ENCODE results near the gene PAX7.
"Not testable (repeated sequence)": the region's sequence is repeated elsewhere in the genome, so short reads cannot be mapped to it uniquely, and the experiment has no call there.

PAX7 gene

GRCh38 chr1:18734461-18735223, 104.0 kb downstream of the PAX7 start:
- Histone ChIP-seq H3K4me1 (ENCODE audit: control insufficient read depth, insufficient read depth, low read length) (no peaks in the 10 kb centered on the region), H3K27me3 (ENCODE audit: control insufficient read depth, insufficient read depth, low read length) (no peaks in the 10 kb centered on the region), H3K9ac (ENCODE audit: low read depth, low read length) (no peak overlapping the region), H3K4me3 (ENCODE audit: low read depth, low read length) (no peak overlapping the region), H3K27ac (ENCODE audit: low read depth, low read length) (no peak overlapping the region), H3K36me3 (ENCODE audit: control insufficient read depth, insufficient read depth, low read length) (no peaks in the 10 kb centered on the region), H3K9me3 (ENCODE audit: control insufficient read depth, insufficient read depth, low read length) (no peaks in the 10 kb centered on the region)

- Histone ChIP-seq H3K9me3 (ENCODE audit: control insufficient read depth, insufficient read depth, low read length) (no peaks in the 10 kb centered on the region), H3K36me3 (ENCODE audit: control insufficient read depth, insufficient read depth, low read length) (no peaks in the 10 kb centered on the region), H3K9ac (ENCODE audit: low read depth, low read length) (no peak overlapping the region), H3K27ac (ENCODE audit: low read depth, low read length) (no peak overlapping the region), H3K4me3 (ENCODE audit: low read depth, low read length) (no peak overlapping the region), H3K27me3 (ENCODE audit: control insufficient read depth, insufficient read depth, low read length) (no peaks in the 10 kb centered on the region), H3K4me1 (ENCODE audit: control insufficient read depth, insufficient read depth, low read length) (no peaks in the 10 kb centered on the region)
Measured at GRCh38 chr1:18735224-18735997, 104.8 kb downstream of the PAX7 start.

GRCh38 chr1:18736958-18737357, 106.3 kb downstream of the PAX7 start:
- no peak overlapping the region for H3K9ac ChIP-seq (ENCODE audit: low read depth, low read length)
- no peaks in the 10 kb centered on the region for H3K27me3 ChIP-seq (ENCODE audit: control insufficient read depth, insufficient read depth, low read length)
- H3K4me1 ChIP-seq (ENCODE audit: control insufficient read depth, insufficient read depth, low read length), result no peaks in the 10 kb centered on the region
- H3K9me3 ChIP-seq (ENCODE audit: control insufficient read depth, insufficient read depth, low read length), result no peaks in the 10 kb centered on the region
- no peak overlapping the region for H3K27ac ChIP-seq (ENCODE audit: low read depth, low read length)
- H3K36me3 ChIP-seq (ENCODE audit: control insufficient read depth, insufficient read depth, low read length), result no peaks in the 10 kb centered on the region
- no peak overlapping the region for H3K4me3 ChIP-seq (ENCODE audit: low read depth, low read length)

GRCh38 chr1:18738126-18738525, 107.5 kb downstream of the PAX7 start:
- Histone ChIP-seq H3K27me3 (ENCODE audit: control insufficient read depth, insufficient read depth, low read length) (no peaks in the 10 kb centered on the region), H3K27ac (ENCODE audit: low read depth, low read length) (no peak overlapping the region), H3K9me3 (ENCODE audit: control insufficient read depth, insufficient read depth, low read length) (no peaks in the 10 kb centered on the region), H3K4me3 (ENCODE audit: low read depth, low read length) (no peak overlapping the region), H3K4me1 (ENCODE audit: control insufficient read depth, insufficient read depth, low read length) (no peaks in the 10 kb centered on the region), H3K36me3 (ENCODE audit: control insufficient read depth, insufficient read depth, low read length) (no peaks in the 10 kb centered on the region), H3K9ac (ENCODE audit: low read depth, low read length) (no peak overlapping the region)

- no peak overlapping the region for H3K27ac ChIP-seq (ENCODE audit: low read depth, low read length)
- H3K9ac ChIP-seq (ENCODE audit: low read depth, low read length), result no peak overlapping the region
- no peaks in the 10 kb centered on the region for H3K36me3 ChIP-seq (ENCODE audit: control insufficient read depth, insufficient read depth, low read length)
- no peaks in the 10 kb centered on the region for H3K9me3 ChIP-seq (ENCODE audit: control insufficient read depth, insufficient read depth, low read length)
- H3K4me1 ChIP-seq (ENCODE audit: control insufficient read depth, insufficient read depth, low read length), result no peaks in the 10 kb centered on the region
- H3K4me3 ChIP-seq (ENCODE audit: low read depth, low read length), result no peak overlapping the region
- no peaks in the 10 kb centered on the region for H3K27me3 ChIP-seq (ENCODE audit: control insufficient read depth, insufficient read depth, low read length)
Measured at GRCh38 chr1:18738617-18739016, 108.0 kb downstream of the PAX7 start.

GRCh38 chr1:18739408-18739807, 108.8 kb downstream of the PAX7 start:
- no peaks in the 10 kb centered on the region for H3K27me3 ChIP-seq (ENCODE audit: control insufficient read depth, insufficient read depth, low read length)
- H3K4me3 ChIP-seq (ENCODE audit: low read depth, low read length), result no peak overlapping the region
- H3K9me3 ChIP-seq (ENCODE audit: control insufficient read depth, insufficient read depth, low read length), result no peaks in the 10 kb centered on the region
- H3K4me1 ChIP-seq (ENCODE audit: control insufficient read depth, insufficient read depth, low read length), result no peaks in the 10 kb centered on the region
- H3K9ac ChIP-seq (ENCODE audit: low read depth, low read length), result no peak overlapping the region
- no peaks in the 10 kb centered on the region for H3K36me3 ChIP-seq (ENCODE audit: control insufficient read depth, insufficient read depth, low read length)
- H3K27ac ChIP-seq (ENCODE audit: low read depth, low read length), result no peak overlapping the region

GRCh38 chr1:18739897-18740296, 109.3 kb downstream of the PAX7 start:
- Histone ChIP-seq H3K27ac (ENCODE audit: low read depth, low read length) (no peak overlapping the region), H3K27me3 (ENCODE audit: control insufficient read depth, insufficient read depth, low read length) (no peaks in the 10 kb centered on the region), H3K36me3 (ENCODE audit: control insufficient read depth, insufficient read depth, low read length) (no peaks in the 10 kb centered on the region), H3K4me3 (ENCODE audit: low read depth, low read length) (no peak overlapping the region), H3K9ac (ENCODE audit: low read depth, low read length) (no peak overlapping the region), H3K4me1 (ENCODE audit: control insufficient read depth, insufficient read depth, low read length) (no peaks in the 10 kb centered on the region), H3K9me3 (ENCODE audit: control insufficient read depth, insufficient read depth, low read length) (no peaks in the 10 kb centered on the region)

GRCh38 chr1:18740617-18741016, 110.0 kb downstream of the PAX7 start:
- Histone ChIP-seq H3K4me1 (ENCODE audit: control insufficient read depth, insufficient read depth, low read length) (no peaks in the 10 kb centered on the region), H3K27me3 (ENCODE audit: control insufficient read depth, insufficient read depth, low read length) (no peaks in the 10 kb centered on the region), H3K9ac (ENCODE audit: low read depth, low read length) (no peak overlapping the region)

GRCh38 chr1:18743233-18743632, 112.6 kb downstream of the PAX7 start:
- Histone ChIP-seq H3K36me3 (ENCODE audit: control insufficient read depth, insufficient read depth, low read length) (no peaks in the 10 kb centered on the region), H3K4me1 (ENCODE audit: control insufficient read depth, insufficient read depth, low read length) (no peaks in the 10 kb centered on the region), H3K27me3 (ENCODE audit: control insufficient read depth, insufficient read depth, low read length) (no peaks in the 10 kb centered on the region), H3K9me3 (ENCODE audit: control insufficient read depth, insufficient read depth, low read length) (no peaks in the 10 kb centered on the region), H3K27ac (ENCODE audit: low read depth, low read length) (no peak overlapping the region), H3K4me3 (ENCODE audit: low read depth, low read length) (no peak overlapping the region), H3K9ac (ENCODE audit: low read depth, low read length) (no peak overlapping the region)

More at GRCh38 chr1:18740617-18741016, 110.0 kb downstream of the PAX7 start:
- H3K36me3 ChIP-seq (ENCODE audit: control insufficient read depth, insufficient read depth, low read length), result no peaks in the 10 kb centered on the region
- no peaks in the 10 kb centered on the region for H3K9me3 ChIP-seq (ENCODE audit: control insufficient read depth, insufficient read depth, low read length)
- H3K27ac ChIP-seq (ENCODE audit: low read depth, low read length), result no peak overlapping the region
- no peak overlapping the region for H3K4me3 ChIP-seq (ENCODE audit: low read depth, low read length)

GRCh38 chr1:18744381-18744780, 113.7 kb downstream of the PAX7 start:
- not testable (repeated sequence) for H3K27ac ChIP-seq (ENCODE audit: low read depth, low read length); H3K36me3 ChIP-seq (ENCODE audit: control insufficient read depth, insufficient read depth, low read length); H3K4me3 ChIP-seq (ENCODE audit: low read depth, low read length); H3K27me3 ChIP-seq (ENCODE audit: control insufficient read depth, insufficient read depth, low read length); H3K4me1 ChIP-seq (ENCODE audit: control insufficient read depth, insufficient read depth, low read length); H3K9me3 ChIP-seq (ENCODE audit: control insufficient read depth, insufficient read depth, low read length); H3K9ac ChIP-seq (ENCODE audit: low read depth, low read length)

GRCh38 chr1:18746981-18747380, 116.3 kb downstream of the PAX7 start:
- no peak overlapping the region for H3K27ac ChIP-seq (ENCODE audit: low read depth, low read length)
- H3K4me3 ChIP-seq (ENCODE audit: low read depth, low read length), result no peak overlapping the region
- H3K9me3 ChIP-seq (ENCODE audit: control insufficient read depth, insufficient read depth, low read length), result no peaks in the 10 kb centered on the region
- no peak overlapping the region for H3K9ac ChIP-seq (ENCODE audit: low read depth, low read length)
- H3K36me3 ChIP-seq (ENCODE audit: control insufficient read depth, insufficient read depth, low read length), result no peaks in the 10 kb centered on the region
- no peaks in the 10 kb centered on the region for H3K4me1 ChIP-seq (ENCODE audit: control insufficient read depth, insufficient read depth, low read length)
- peaks cover 8% of the 10 kb centered on the region; the same call in 1 of the 2 replicates for H3K27me3 ChIP-seq (ENCODE audit: control insufficient read depth, insufficient read depth, low read length)
